ENCODE results near the gene CCL22.

CCL22 gene

GRCh38 chr16:57377080-57377841 is 18.7 kb downstream of the CCL22 start:
- no peak for DNase-seq

GRCh38 chr16:57379579-57379978 is 21.0 kb downstream of the CCL22 start:
- no peak for DNase-seq

GRCh38 chr16:57380671-57381462 is 22.3 kb downstream of the CCL22 start:
- peak; percentile 12 for DNase-seq

- DNase-seq, result no peak
Measured at GRCh38 chr16:57381791-57382534, 23.4 kb downstream of the CCL22 start.

GRCh38 chr16:57382535-57383275 is 24.1 kb downstream of the CCL22 start:
- DNase-seq, result no peak

- no peak for DNase-seq
Measured at GRCh38 chr16:57383276-57384247, 25.0 kb downstream of the CCL22 start.

GRCh38 chr16:57384248-57385070 is 25.9 kb downstream of the CCL22 start:
- DNase-seq, result no peak

- DNase-seq, result no peak
Measured at GRCh38 chr16:57385083-57385482, 26.5 kb downstream of the CCL22 start.

GRCh38 chr16:57386381-57386951 is 27.9 kb downstream of the CCL22 start:
- DNase-seq, result no peak

GRCh38 chr16:57387598-57388354 is 29.2 kb downstream of the CCL22 start:
- no peak for DNase-seq

GRCh38 chr16:57388359-57389086 is 29.9 kb downstream of the CCL22 start:
- DNase-seq, result no peak

GRCh38 chr16:57389087-57389468 is 30.5 kb downstream of the CCL22 start:
- no peak for DNase-seq

GRCh38 chr16:57390636-57391295 is 32.2 kb downstream of the CCL22 start:
- DNase-seq, result no peak

- DNase-seq, result no peak
Measured at GRCh38 chr16:57391300-57391699, 32.7 kb downstream of the CCL22 start.

GRCh38 chr16:57391708-57392107 is 33.1 kb downstream of the CCL22 start:
- DNase-seq, result no peak

- no peak for DNase-seq
Measured at GRCh38 chr16:57392694-57393093, 34.1 kb downstream of the CCL22 start.

- DNase-seq, result no peak
Measured at GRCh38 chr16:57394444-57394843, 35.9 kb downstream of the CCL22 start.

- DNase-seq, result no peak
Measured at GRCh38 chr16:57395026-57395425, 36.4 kb downstream of the CCL22 start.
